ENCODE results near the gene RTL1. TPM values are rescaled to one million over a fixed set of nuclear protein-coding genes. Genes with fewer than 3 reads are reported as not detected.

The RTL1 gene
- total and polyA plus RNA-seq, 2 donors (not counting 1 experiment from before 2014, with no cell fraction given): not detected

DNA sequence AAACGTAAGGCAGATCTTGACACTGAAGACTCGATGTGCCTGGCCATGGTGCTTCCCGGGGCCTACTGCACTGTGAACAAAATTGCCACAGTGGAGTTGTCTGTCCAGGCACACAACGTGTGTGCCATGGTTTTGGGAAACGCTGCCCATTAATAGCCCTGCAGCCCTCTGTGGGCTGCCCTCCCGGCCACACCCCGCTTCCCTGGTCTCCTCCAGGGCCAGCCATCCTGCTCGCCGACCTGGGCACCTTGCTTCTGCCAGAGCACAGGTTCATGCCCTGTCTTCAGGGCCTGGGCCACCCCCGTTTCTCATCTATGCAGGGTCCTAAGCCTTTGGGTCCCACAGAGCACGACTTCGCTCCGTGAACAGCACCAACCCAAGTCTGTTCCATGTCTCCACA, 58.7 kb downstream of the RTL1 start:
- Histone ChIP-seq H3K27me3 (ENCODE audit: control insufficient read depth, insufficient read depth, low read length) (no peaks in the 10 kb centered on the region), H3K4me2 (ENCODE audit: extremely low read depth, insufficient read depth, low read length) (no peak overlapping the region), H3K4me1 (ENCODE audit: control insufficient read depth, extremely low read depth, insufficient read depth, low read length) (peaks cover 3% of the 10 kb centered on the region), H3K27ac (ENCODE audit: insufficient read depth, low read length) (no peak overlapping the region), H3K36me3 (ENCODE audit: control insufficient read depth, insufficient read depth, low read length) (peaks cover 16% of the 10 kb centered on the region), H4K20me1 (ENCODE audit: control insufficient read depth, extremely low read depth, insufficient read depth, low read length) (no peaks in the 10 kb centered on the region), H2AFZ (ENCODE audit: low read length) (no peak overlapping the region), H3K9me3 (ENCODE audit: control insufficient read depth, insufficient read depth, low read depth, low read length) (no peaks in the 10 kb centered on the region), H3K9ac (ENCODE audit: insufficient read depth, low read length) (no peak overlapping the region), H3K79me2 (ENCODE audit: control insufficient read depth, insufficient read depth, low read length) (no peaks in the 10 kb centered on the region), H3K4me3 (replicated peaks in 1 of 4; ENCODE audit: control extremely low read depth in 1 of 4, insufficient read depth in 1 of 4, low read depth in 3 of 4, low read length in 4 of 4) (no peak overlapping the region)
- TF ChIP-seq EZH2 (IDR thresholded peaks at IDR 0.05; ENCODE audit: low read length, missing control alignments): no peak
- TF ChIP-seq CTCF (conservative IDR thresholded peaks at IDR 0.05 in 1 of 2, IDR thresholded peaks at IDR 0.05 in 1 of 2; ENCODE audit: low read depth in 1 of 2, low read length in 2 of 2): no peak
- no peak for DNase-seq (ENCODE audit: low read depth in 2 of 2)

GRCh38 chr14:100844421-100844820, 59.1 kb downstream of the RTL1 start:
- Histone ChIP-seq H3K79me2 (ENCODE audit: control insufficient read depth, insufficient read depth, low read length) (no peaks in the 10 kb centered on the region), H3K4me3 (replicated peaks in 1 of 4; ENCODE audit: control extremely low read depth in 1 of 4, insufficient read depth in 1 of 4, low read depth in 3 of 4, low read length in 4 of 4) (no peak overlapping the region), H3K4me1 (ENCODE audit: control insufficient read depth, extremely low read depth, insufficient read depth, low read length) (peaks cover 3% of the 10 kb centered on the region), H3K36me3 (ENCODE audit: control insufficient read depth, insufficient read depth, low read length) (peaks cover 16% of the 10 kb centered on the region), H3K4me2 (ENCODE audit: extremely low read depth, insufficient read depth, low read length) (no peak overlapping the region), H4K20me1 (ENCODE audit: control insufficient read depth, extremely low read depth, insufficient read depth, low read length) (no peaks in the 10 kb centered on the region), H3K9ac (ENCODE audit: insufficient read depth, low read length) (no peak overlapping the region), H2AFZ (ENCODE audit: low read length) (no peak overlapping the region), H3K27ac (ENCODE audit: insufficient read depth, low read length) (no peak overlapping the region), H3K9me3 (ENCODE audit: control insufficient read depth, insufficient read depth, low read depth, low read length) (no peaks in the 10 kb centered on the region), H3K27me3 (ENCODE audit: control insufficient read depth, insufficient read depth, low read length) (no peaks in the 10 kb centered on the region)
- TF ChIP-seq CTCF (conservative IDR thresholded peaks at IDR 0.05 in 1 of 2, IDR thresholded peaks at IDR 0.05 in 1 of 2; ENCODE audit: low read depth in 1 of 2, low read length in 2 of 2): no peak
- no peak for TF ChIP-seq EZH2 (IDR thresholded peaks at IDR 0.05; ENCODE audit: low read length, missing control alignments)
- no peak for DNase-seq (ENCODE audit: low read depth in 2 of 2)

- Histone ChIP-seq H3K27ac (ENCODE audit: insufficient read depth, low read length) (no peak overlapping the region), H3K36me3 (ENCODE audit: control insufficient read depth, insufficient read depth, low read length) (peaks cover 16% of the 10 kb centered on the region), H3K27me3 (ENCODE audit: control insufficient read depth, insufficient read depth, low read length) (no peaks in the 10 kb centered on the region), H3K9ac (ENCODE audit: insufficient read depth, low read length) (no peak overlapping the region), H3K4me2 (ENCODE audit: extremely low read depth, insufficient read depth, low read length) (no peak overlapping the region), H3K4me3 (replicated peaks in 1 of 4; ENCODE audit: control extremely low read depth in 1 of 4, insufficient read depth in 1 of 4, low read depth in 3 of 4, low read length in 4 of 4) (no peak overlapping the region), H3K9me3 (ENCODE audit: control insufficient read depth, insufficient read depth, low read depth, low read length) (no peaks in the 10 kb centered on the region), H4K20me1 (ENCODE audit: control insufficient read depth, extremely low read depth, insufficient read depth, low read length) (no peaks in the 10 kb centered on the region), H3K79me2 (ENCODE audit: control insufficient read depth, insufficient read depth, low read length) (no peaks in the 10 kb centered on the region), H3K4me1 (ENCODE audit: control insufficient read depth, extremely low read depth, insufficient read depth, low read length) (peaks cover 3% of the 10 kb centered on the region), H2AFZ (ENCODE audit: low read length) (no peak overlapping the region)
- TF ChIP-seq EZH2 (IDR thresholded peaks at IDR 0.05; ENCODE audit: low read length, missing control alignments) (no peak), CTCF (conservative IDR thresholded peaks at IDR 0.05 in 1 of 2, IDR thresholded peaks at IDR 0.05 in 1 of 2; ENCODE audit: low read depth in 1 of 2, low read length in 2 of 2) (no peak)
- DNase-seq (ENCODE audit: low read depth in 2 of 2): no peak
These were observed 59.5 kb downstream of the RTL1 start for GRCh38 chr14:100844082-100844408.

Data from fibroblast of lung (primary cell).